RWPE2 (cell line): ENCODE results near the gene ROMO1.
"Not testable (repeated sequence)": the region's sequence is repeated elsewhere in the genome, so short reads cannot be mapped to it uniquely, and the experiment has no call there.

Experiments used
- ATAC-seq: fragments of 200-7000 bp; cut with Tn5 transposase; 3 replicates; pipeline ENCODE4 v1.9.1; 2021; ENCODE audit warnings: low read depth
- DNase-seq: peaks from one replicate; pipeline ENCODE4 v3.0.0-alpha.2; 2020; ENCODE audit warnings: low spot score
- H3K27ac ChIP-seq: fragments of 450-650 bp; 2 replicates; pipeline ENCODE4 v1.5.1; 2017; ENCODE audit warnings: mild to moderate bottlenecking; ENCODE audit not compliant: poor library complexity, severe bottlenecking
- H3K27me3 ChIP-seq: fragments of 250-450 bp; sonication (Bioruptor Pico); 2 replicates; pipeline ENCODE4 v1.5.1; 2021; ENCODE audit warnings: mild to moderate bottlenecking, moderate library complexity; ENCODE audit not compliant: insufficient read depth, poor library complexity, severe bottlenecking
- H3K36me3 ChIP-seq: fragments of 250-450 bp; sonication (Bioruptor Pico); 2 replicates; pipeline ENCODE4 v1.5.1; 2020; ENCODE audit warnings: low read depth, mild to moderate bottlenecking, moderate library complexity
- H3K4me1 ChIP-seq: fragments of 250-450 bp; sonication (Bioruptor Pico); 2 replicates; pipeline ENCODE4 v1.5.1; 2021; ENCODE audit warnings: mild to moderate bottlenecking, moderate library complexity; ENCODE audit not compliant: insufficient read depth, poor library complexity, severe bottlenecking
- H3K4me3 ChIP-seq: fragments of 250-450 bp; sonication (Bioruptor Pico); 2 replicates; pipeline ENCODE4 v1.5.1; 2021; ENCODE audit warnings: mild to moderate bottlenecking, moderate library complexity; ENCODE audit not compliant: severe bottlenecking
- H3K9me3 ChIP-seq: fragments of 250-450 bp; sonication (Bioruptor Pico); 2 replicates; pipeline ENCODE4 v1.5.1; 2021; ENCODE audit warnings: mild to moderate bottlenecking, moderate library complexity; ENCODE audit not compliant: severe bottlenecking
- CTCF ChIP-seq: fragments of 450-650 bp; IDR thresholded peaks from one replicate; pipeline ENCODE4 v1.5.1; 2017; ENCODE audit warnings: mild to moderate bottlenecking, moderate library complexity; ENCODE audit not compliant: poor library complexity, severe bottlenecking

The ROMO1 gene

GRCh38 chr20:35743693-35744491 lies 44.7 kb downstream of the ROMO1 start:
- no peak for TF ChIP-seq CTCF
- peaks cover 34% of the 10 kb centered on the region for H3K4me1 ChIP-seq
- peaks cover 30% of the 10 kb centered on the region for H3K36me3 ChIP-seq
- H3K27me3 ChIP-seq, result no peaks in the 10 kb centered on the region
- no peaks in the 10 kb centered on the region for H3K9me3 ChIP-seq
- DNase-seq (peak; percentile 47), ATAC-seq (no peak)
- no peak overlapping the region for H3K4me3 ChIP-seq
- H3K27ac ChIP-seq, result peak overlapping the region; percentile 86

GRCh38 chr20:35744492-35744841 lies 45.3 kb downstream of the ROMO1 start:
- ATAC-seq, H3K4me3 ChIP-seq, H3K27me3 ChIP-seq, H3K9me3 ChIP-seq: not testable (repeated sequence)
- H3K4me1 ChIP-seq, result peaks cover 29% of the 10 kb centered on the region
- peaks cover 25% of the 10 kb centered on the region for H3K36me3 ChIP-seq
- peak overlapping the region; percentile 86 for H3K27ac ChIP-seq
- DNase-seq, result peak; percentile 45
